ENCODE results near the gene PKLR. TPM values are rescaled to one million over a fixed set of nuclear protein-coding genes. Genes with fewer than 3 reads are reported as not detected.

Gene PKLR
- total and polyA plus RNA-seq, 2 donors (not counting 3 experiments of a cell fraction or from before 2014, with no cell fraction given) = not detected

DNA sequence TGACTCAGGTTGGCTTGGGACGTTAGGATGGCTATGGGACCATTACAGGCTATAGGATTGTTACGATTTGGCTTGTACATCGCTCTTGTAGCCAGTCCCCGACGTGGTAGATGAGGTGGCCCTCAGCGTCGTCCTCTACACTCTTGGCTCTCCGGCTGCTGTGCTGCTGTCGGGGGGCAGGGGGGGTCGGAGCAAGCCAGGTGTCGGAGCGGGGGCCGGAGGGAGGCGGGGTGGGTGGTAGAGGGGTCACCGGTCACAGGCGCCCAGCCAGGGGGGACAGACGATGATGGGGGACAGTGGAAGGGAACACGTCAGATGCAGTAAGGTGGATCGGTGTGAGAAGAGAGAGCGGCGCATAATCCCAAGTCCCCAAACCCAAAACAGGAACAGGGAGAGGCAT is 32.6 kb downstream of the PKLR start:
- H3K9me1 ChIP-seq (replicated peaks; ENCODE audit: control insufficient read depth, extremely low read depth, insufficient read depth, low read length) = no peaks in the 10 kb centered on the region
- POLR2A ChIA-PET = no interaction called here
- H3K9ac ChIP-seq (replicated peaks; ENCODE audit: extremely low read depth, insufficient read depth, low read length) = no peak overlapping the region
- H3K27ac ChIP-seq (ENCODE audit: insufficient read depth, low read depth, low read length) = no peak overlapping the region
- dilution Hi-C loops (cut with MboI; ENCODE audit: extremely low pct_ligation_motif_present, low sequenced_read_pairs) = no loop called here
- H3K27me3 ChIP-seq (ENCODE audit: control insufficient read depth in 2 of 2, insufficient read depth in 2 of 2, low read length in 2 of 2) = no peaks in the 10 kb centered on the region
- CTCF ChIA-PET = no interaction called here
- TF ChIP-seq, protein P1, sequence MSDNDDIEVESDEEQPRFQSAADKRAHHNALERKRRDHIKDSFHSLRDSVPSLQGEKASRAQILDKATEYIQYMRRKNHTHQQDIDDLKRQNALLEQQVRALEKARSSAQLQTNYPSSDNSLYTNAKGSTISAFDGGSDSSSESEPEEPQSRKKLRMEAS (IDR thresholded peaks at IDR 0.05; ENCODE audit: insufficient read depth, insufficient read length) = no peak
- TF ChIP-seq POLR2AphosphoS5 (IDR thresholded peaks at IDR 0.05; ENCODE audit: insufficient read depth, low read depth, low read length) (no peak), POLR2A (IDR thresholded peaks at IDR 0.05; ENCODE audit: low read depth, low read length) (no peak), JUN (IDR thresholded peaks at IDR 0.05; ENCODE audit: borderline replicate concordance, insufficient read depth, insufficient read length, low read depth) (no peak), GATA2 (IDR thresholded peaks at IDR 0.05; ENCODE audit: insufficient read depth, insufficient read length, low read depth, low read length) (no peak), EZH2 (IDR thresholded peaks at IDR 0.05; ENCODE audit: borderline replicate concordance, low read depth, low read length, severe bottlenecking) (no peak), FOS (IDR thresholded peaks at IDR 0.05; ENCODE audit: borderline replicate concordance, insufficient read depth, low read length) (no peak), MYC (IDR thresholded peaks at IDR 0.05; ENCODE audit: low read depth, low read length) (no peak)
- TF ChIP-seq, protein P2, sequence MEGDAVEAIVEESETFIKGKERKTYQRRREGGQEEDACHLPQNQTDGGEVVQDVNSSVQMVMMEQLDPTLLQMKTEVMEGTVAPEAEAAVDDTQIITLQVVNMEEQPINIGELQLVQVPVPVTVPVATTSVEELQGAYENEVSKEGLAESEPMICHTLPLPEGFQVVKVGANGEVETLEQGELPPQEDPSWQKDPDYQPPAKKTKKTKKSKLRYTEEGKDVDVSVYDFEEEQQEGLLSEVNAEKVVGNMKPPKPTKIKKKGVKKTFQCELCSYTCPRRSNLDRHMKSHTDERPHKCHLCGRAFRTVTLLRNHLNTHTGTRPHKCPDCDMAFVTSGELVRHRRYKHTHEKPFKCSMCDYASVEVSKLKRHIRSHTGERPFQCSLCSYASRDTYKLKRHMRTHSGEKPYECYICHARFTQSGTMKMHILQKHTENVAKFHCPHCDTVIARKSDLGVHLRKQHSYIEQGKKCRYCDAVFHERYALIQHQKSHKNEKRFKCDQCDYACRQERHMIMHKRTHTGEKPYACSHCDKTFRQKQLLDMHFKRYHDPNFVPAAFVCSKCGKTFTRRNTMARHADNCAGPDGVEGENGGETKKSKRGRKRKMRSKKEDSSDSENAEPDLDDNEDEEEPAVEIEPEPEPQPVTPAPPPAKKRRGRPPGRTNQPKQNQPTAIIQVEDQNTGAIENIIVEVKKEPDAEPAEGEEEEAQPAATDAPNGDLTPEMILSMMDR (IDR thresholded peaks at IDR 0.05; ENCODE audit: extremely low read depth in 1 of 2, insufficient read depth in 1 of 2, low read depth in 1 of 2, low read length in 2 of 2) = no peak
- peaks cover 31 to 43% of the 10 kb centered on the region in 2 experiments for H3K36me3 ChIP-seq (ENCODE audit: control insufficient read depth in 2 of 2, extremely low read depth in 1 of 2, insufficient read depth in 2 of 2, low read length in 2 of 2)
- FAIRE-seq (no peak), DNase-seq (ENCODE audit: low read depth, low spot score) (no peak)
- H2AFZ ChIP-seq (ENCODE audit: low read depth, low read length) = no peak overlapping the region
- H3K4me2 ChIP-seq (ENCODE audit: insufficient read depth, low read length) = no peak overlapping the region
- no peaks in the 10 kb centered on the region for H4K20me1 ChIP-seq (replicated peaks; ENCODE audit: control insufficient read depth, extremely low read depth, insufficient read depth, low read length)
- H3K4me3 ChIP-seq (replicated peaks in 1 of 3; ENCODE audit: insufficient read depth in 1 of 3, low read depth in 1 of 3, low read length in 3 of 3) = no peak overlapping the region
- BruUV-seq (replicated peaks) = no TSS peak
- intact Hi-C loops (cut with micrococcal nuclease) = no loop called here
- no peaks in the 10 kb centered on the region for H3K9me3 ChIP-seq (replicated peaks; ENCODE audit: control insufficient read depth, insufficient read depth, low read length)
- peaks cover 8% of the 10 kb centered on the region for H3K4me1 ChIP-seq (ENCODE audit: control insufficient read depth, extremely low read depth, insufficient read depth, low read length)
- H3K79me2 ChIP-seq (ENCODE audit: control insufficient read depth, insufficient read depth, low read length) = peaks cover 26% of the 10 kb centered on the region
